Lower leg skin (tissue), 3 donors: ENCODE measurements around the gene ASPG.

Experiments used
- CTCF ChIP-seq, 3 donors: fragments of 450-650 bp; IDR thresholded peaks; one replicate each; pipeline ENCODE4 v1.5.1; 2016; ENCODE audit warnings: antibody characterized with exemption in 3 of 3, mild to moderate bottlenecking in 3 of 3, moderate library complexity in 2 of 3
- POLR2A ChIP-seq, 2 donors: fragments of 450-650 bp; IDR thresholded peaks; one replicate each; pipeline ENCODE4 v1.6.1; 2016 to 2017; ENCODE audit warnings: antibody characterized with exemption in 2 of 2, mild to moderate bottlenecking in 1 of 2, moderate library complexity in 1 of 2

GRCh38 chr14:104164512-104164911, 79.0 kb downstream of the ASPG start:
- TF ChIP-seq CTCF (IDR thresholded peaks at IDR 0.05), result no peak
- no peak for TF ChIP-seq POLR2A (IDR thresholded peaks at IDR 0.05)
